Small intestine (tissue), 4 donors: ENCODE results near the gene TGM4. TPM values are rescaled to one million over a fixed set of nuclear protein-coding genes. Genes with fewer than 3 reads are reported as not detected.

Experiments used
- polyA plus RNA-seq, 4 donors: library from polyadenylated mRNA; stranded (reverse) in 3 of 4; unstranded in 1 of 4; fragments of 200-250 nt in 3 of 4; fragments of 120-200 nt in 1 of 4; gene quantifications; one replicate each; pipeline versions ENCODE4 v1.2.1 to v1.2.3, GENCODE V29; 2013
- donor health status: healthy with polysubstance abuse.
- donor health status: Bipolar disorder and iron deficiency.
- donor health status: healthy.

TGM4 gene
- polyA plus RNA-seq, 4 donors, result 0.04 TPM; not detected in 3

Other genes starting within 250 kb of the TGM4 start
- gene ZNF197, start 249.6 kb upstream of the TGM4 start, polyA plus RNA-seq, result 10 to 100 TPM in 1 of 4 donors, 1 to 10 TPM in 3; 5.7 to 23.0 (median 7.6) TPM
- 1 to 10 TPM; 3.1 to 7.8 (median 5.0) TPM for gene ZNF35, start 225.9 kb upstream of the TGM4 start, polyA plus RNA-seq
- 10 to 100 TPM in 1 of 4 donors, 1 to 10 TPM in 3; 1.3 to 10.7 (median 1.8) TPM for gene ZNF502, start 161.9 kb upstream of the TGM4 start, polyA plus RNA-seq
- gene ZNF501, start 145.0 kb upstream of the TGM4 start, polyA plus RNA-seq, result 1 to 10 TPM in 3 of 4 donors, under 1 TPM in 1; 0.89 to 5.0 (median 1.5) TPM
- gene KIAA1143, start 113.0 kb upstream of the TGM4 start, polyA plus RNA-seq, result 10 to 100 TPM in 2 of 4 donors, 1 to 10 TPM in 2; 6.7 to 24.7 (median 10.3) TPM
- gene KIF15, start 112.8 kb upstream of the TGM4 start, polyA plus RNA-seq, result 10 to 100 TPM in 1 of 4 donors, 1 to 10 TPM in 2, under 1 TPM in 1; 0.54 to 11.1 (median 5.5) TPM
- gene TMEM42, start 12.7 kb upstream of the TGM4 start, polyA plus RNA-seq, result 10 to 100 TPM in 3 of 4 donors, 1 to 10 TPM in 1; 6.2 to 19.4 (median 14.3) TPM
- 10 to 100 TPM; 54.3 to 91.3 (median 58.3) TPM for gene ZDHHC3, start 101.6 kb downstream of the TGM4 start, polyA plus RNA-seq
- gene EXOSC7, start 101.6 kb downstream of the TGM4 start, polyA plus RNA-seq, result 10 to 100 TPM; 21.9 to 39.4 (median 30.4) TPM
- gene CLEC3B, start 151.7 kb downstream of the TGM4 start, polyA plus RNA-seq, result 100 to 1,000 TPM in 1 of 4 donors, 10 to 100 TPM in 1, 1 to 10 TPM in 2; 2.9 to 103 (median 17.1) TPM